Measurements from ENCODE around the gene TMEM35B.
A peak's percentile ranks its signal among the peaks of the same experiment; 100 is the strongest.
"Not testable (repeated sequence)": the region's sequence is repeated elsewhere in the genome, so short reads cannot be mapped to it uniquely, and the experiment has no call there.

The TMEM35B gene

GRCh38 chr1:34994878-34995277 lies 9.7 kb upstream of the TMEM35B start:
- no peaks in the 10 kb centered on the region for H3K27me3 ChIP-seq (ENCODE audit: control insufficient read depth in 1 of 2, insufficient read depth in 2 of 2, low read length in 2 of 2)
- H3K27ac ChIP-seq (ENCODE audit: low read length), result no peak overlapping the region
- H3K4me1 ChIP-seq (ENCODE audit: control insufficient read depth, insufficient read depth, low read length), result no peaks in the 10 kb centered on the region
- peaks cover 4 to 6% of the 10 kb centered on the region in 2 donors for H3K36me3 ChIP-seq (ENCODE audit: control insufficient read depth in 2 of 2, insufficient read depth in 2 of 2, low read length in 2 of 2)
- H3K4me3 ChIP-seq (ENCODE audit: low read length in 2 of 2), result no peak overlapping the region
- no peak overlapping the region for H3K9ac ChIP-seq (ENCODE audit: low read length in 2 of 2)
- H3K9me3 ChIP-seq (ENCODE audit: control insufficient read depth in 2 of 2, low read length in 2 of 2), result no peaks in the 10 kb centered on the region

- no peaks in the 10 kb centered on the region for H3K9me3 ChIP-seq (ENCODE audit: control insufficient read depth in 2 of 2, low read length in 2 of 2)
- H3K4me3 ChIP-seq (ENCODE audit: low read length in 2 of 2), result no peak overlapping the region
- H3K9ac ChIP-seq (ENCODE audit: low read length in 2 of 2), result no peak overlapping the region
- peaks cover 10% of the 10 kb centered on the region for H3K4me1 ChIP-seq (ENCODE audit: control insufficient read depth, insufficient read depth, low read length)
- H3K27me3 ChIP-seq (ENCODE audit: control insufficient read depth in 1 of 2, insufficient read depth in 2 of 2, low read length in 2 of 2), result no peaks in the 10 kb centered on the region
- peaks cover 0 to 3% of the 10 kb centered on the region in 2 donors for H3K36me3 ChIP-seq (ENCODE audit: control insufficient read depth in 2 of 2, insufficient read depth in 2 of 2, low read length in 2 of 2)
- H3K27ac ChIP-seq (ENCODE audit: low read length), result no peak overlapping the region
These were observed 3.4 kb upstream of the TMEM35B start for GRCh38 chr1:34988581-34988980.

GRCh38 chr1:34988147-34988546 lies 3.0 kb upstream of the TMEM35B start:
- H3K9ac ChIP-seq (ENCODE audit: low read length in 2 of 2), result no peak overlapping the region
- H3K9me3 ChIP-seq (ENCODE audit: control insufficient read depth in 2 of 2, low read length in 2 of 2), result no peaks in the 10 kb centered on the region
- H3K27me3 ChIP-seq (ENCODE audit: control insufficient read depth in 1 of 2, insufficient read depth in 2 of 2, low read length in 2 of 2), result no peaks in the 10 kb centered on the region
- H3K4me3 ChIP-seq (ENCODE audit: low read length in 2 of 2), result no peak overlapping the region
- H3K4me1 ChIP-seq (ENCODE audit: control insufficient read depth, insufficient read depth, low read length), result peaks cover 14% of the 10 kb centered on the region
- no peak overlapping the region for H3K27ac ChIP-seq (ENCODE audit: low read length)
- peaks cover 0 to 3% of the 10 kb centered on the region in 2 donors for H3K36me3 ChIP-seq (ENCODE audit: control insufficient read depth in 2 of 2, insufficient read depth in 2 of 2, low read length in 2 of 2)

GRCh38 chr1:34987018-34987417 lies 1.9 kb upstream of the TMEM35B start:
- Histone ChIP-seq H3K4me3 (ENCODE audit: low read length in 2 of 2) (no peak overlapping the region), H3K9me3 (ENCODE audit: control insufficient read depth in 2 of 2, low read length in 2 of 2) (no peaks in the 10 kb centered on the region), H3K9ac (ENCODE audit: low read length in 2 of 2) (no peak overlapping the region), H3K4me1 (ENCODE audit: control insufficient read depth, insufficient read depth, low read length) (peaks cover 15% of the 10 kb centered on the region), H3K36me3 (ENCODE audit: control insufficient read depth in 2 of 2, insufficient read depth in 2 of 2, low read length in 2 of 2) (peaks cover 0 to 3% of the 10 kb centered on the region in 2 donors), H3K27me3 (ENCODE audit: control insufficient read depth in 1 of 2, insufficient read depth in 2 of 2, low read length in 2 of 2) (no peaks in the 10 kb centered on the region), H3K27ac (ENCODE audit: low read length) (no peak overlapping the region)

- H3K27ac ChIP-seq (ENCODE audit: low read length), result peak overlapping the region; percentile 86
- not testable (repeated sequence) for H3K9me3 ChIP-seq (ENCODE audit: control insufficient read depth in 2 of 2, low read length in 2 of 2); H3K36me3 ChIP-seq (ENCODE audit: control insufficient read depth in 2 of 2, insufficient read depth in 2 of 2, low read length in 2 of 2); H3K27me3 ChIP-seq (ENCODE audit: control insufficient read depth in 1 of 2, insufficient read depth in 2 of 2, low read length in 2 of 2)
- H3K9ac ChIP-seq (ENCODE audit: low read length in 2 of 2), result peak overlapping the region; percentile 87 to 90
- peak overlapping the region; percentile 73 to 94 for H3K4me3 ChIP-seq (ENCODE audit: low read length in 2 of 2)
- H3K4me1 ChIP-seq (ENCODE audit: control insufficient read depth, insufficient read depth, low read length), result peaks cover 15% of the 10 kb centered on the region
These were observed 410 bp upstream of the TMEM35B start for GRCh38 chr1:34985609-34985904.

- peak overlapping the region; percentile 86 for H3K27ac ChIP-seq (ENCODE audit: low read length)
- H3K9me3 ChIP-seq (ENCODE audit: control insufficient read depth in 2 of 2, low read length in 2 of 2), result no peaks in the 10 kb centered on the region
- peak overlapping the region; percentile 73 to 94 for H3K4me3 ChIP-seq (ENCODE audit: low read length in 2 of 2)
- H3K27me3 ChIP-seq (ENCODE audit: control insufficient read depth in 1 of 2, insufficient read depth in 2 of 2, low read length in 2 of 2), result no peaks in the 10 kb centered on the region
- H3K4me1 ChIP-seq (ENCODE audit: control insufficient read depth, insufficient read depth, low read length), result peaks cover 15% of the 10 kb centered on the region
- peak overlapping the region; percentile 87 to 90 for H3K9ac ChIP-seq (ENCODE audit: low read length in 2 of 2)
- H3K36me3 ChIP-seq (ENCODE audit: control insufficient read depth in 2 of 2, insufficient read depth in 2 of 2, low read length in 2 of 2), result peaks cover 3 to 6% of the 10 kb centered on the region in 2 donors
These were observed 733 bp downstream of the TMEM35B start for GRCh38 chr1:34984435-34984792.

GRCh38 chr1:34983700-34984355 lies 1.3 kb downstream of the TMEM35B start:
- Histone ChIP-seq H3K4me3 (ENCODE audit: low read length in 2 of 2) (peak overlapping the region; percentile 73 to 94), H3K9me3 (ENCODE audit: control insufficient read depth in 2 of 2, low read length in 2 of 2) (no peaks in the 10 kb centered on the region), H3K36me3 (ENCODE audit: control insufficient read depth in 2 of 2, insufficient read depth in 2 of 2, low read length in 2 of 2) (peaks cover 3 to 6% of the 10 kb centered on the region in 2 donors), H3K27me3 (ENCODE audit: control insufficient read depth in 1 of 2, insufficient read depth in 2 of 2, low read length in 2 of 2) (no peaks in the 10 kb centered on the region), H3K27ac (ENCODE audit: low read length) (peak overlapping the region; percentile 86), H3K9ac (ENCODE audit: low read length in 2 of 2) (peak overlapping the region; percentile 87 to 90), H3K4me1 (ENCODE audit: control insufficient read depth, insufficient read depth, low read length) (peaks cover 18% of the 10 kb centered on the region)

- Histone ChIP-seq H3K9ac (ENCODE audit: low read length in 2 of 2) (no peak overlapping the region), H3K4me3 (ENCODE audit: low read length in 2 of 2) (no peak overlapping the region), H3K9me3 (ENCODE audit: control insufficient read depth in 2 of 2, low read length in 2 of 2) (no peaks in the 10 kb centered on the region), H3K27ac (ENCODE audit: low read length) (no peak overlapping the region), H3K4me1 (ENCODE audit: control insufficient read depth, insufficient read depth, low read length) (peaks cover 18% of the 10 kb centered on the region), H3K36me3 (ENCODE audit: control insufficient read depth in 2 of 2, insufficient read depth in 2 of 2, low read length in 2 of 2) (peaks cover 3 to 6% of the 10 kb centered on the region in 2 donors), H3K27me3 (ENCODE audit: control insufficient read depth in 1 of 2, insufficient read depth in 2 of 2, low read length in 2 of 2) (no peaks in the 10 kb centered on the region)
These were observed 2.2 kb downstream of the TMEM35B start for GRCh38 chr1:34982820-34983376.

- H3K27me3 ChIP-seq (ENCODE audit: control insufficient read depth in 1 of 2, insufficient read depth in 2 of 2, low read length in 2 of 2), result no peaks in the 10 kb centered on the region
- peaks cover 3 to 6% of the 10 kb centered on the region in 2 donors for H3K36me3 ChIP-seq (ENCODE audit: control insufficient read depth in 2 of 2, insufficient read depth in 2 of 2, low read length in 2 of 2)
- peaks cover 26% of the 10 kb centered on the region for H3K4me1 ChIP-seq (ENCODE audit: control insufficient read depth, insufficient read depth, low read length)
- H3K9me3 ChIP-seq (ENCODE audit: control insufficient read depth in 2 of 2, low read length in 2 of 2), result no peaks in the 10 kb centered on the region
- no peak overlapping the region for H3K4me3 ChIP-seq (ENCODE audit: low read length in 2 of 2)
- no peak overlapping the region for H3K9ac ChIP-seq (ENCODE audit: low read length in 2 of 2)
- no peak overlapping the region for H3K27ac ChIP-seq (ENCODE audit: low read length)
These were observed 4.4 kb downstream of the TMEM35B start for GRCh38 chr1:34980715-34981114.

- Histone ChIP-seq H3K36me3 (ENCODE audit: control insufficient read depth in 2 of 2, insufficient read depth in 2 of 2, low read length in 2 of 2) (peaks cover 3 to 6% of the 10 kb centered on the region in 2 donors), H3K4me1 (ENCODE audit: control insufficient read depth, insufficient read depth, low read length) (peaks cover 19% of the 10 kb centered on the region), H3K27ac (ENCODE audit: low read length) (no peak overlapping the region), H3K27me3 (ENCODE audit: control insufficient read depth in 1 of 2, insufficient read depth in 2 of 2, low read length in 2 of 2) (no peaks in the 10 kb centered on the region), H3K4me3 (ENCODE audit: low read length in 2 of 2) (no peak overlapping the region), H3K9me3 (ENCODE audit: control insufficient read depth in 2 of 2, low read length in 2 of 2) (no peaks in the 10 kb centered on the region), H3K9ac (ENCODE audit: low read length in 2 of 2) (no peak overlapping the region)
These were observed 6.2 kb downstream of the TMEM35B start for GRCh38 chr1:34978921-34979320.

GRCh38 chr1:34977858-34978257 lies 7.3 kb downstream of the TMEM35B start:
- Histone ChIP-seq H3K4me1 (ENCODE audit: control insufficient read depth, insufficient read depth, low read length) (peaks cover 10% of the 10 kb centered on the region), H3K27me3 (ENCODE audit: control insufficient read depth in 1 of 2, insufficient read depth in 2 of 2, low read length in 2 of 2) (no peaks in the 10 kb centered on the region), H3K4me3 (ENCODE audit: low read length in 2 of 2) (no peak overlapping the region), H3K27ac (ENCODE audit: low read length) (no peak overlapping the region), H3K36me3 (ENCODE audit: control insufficient read depth in 2 of 2, insufficient read depth in 2 of 2, low read length in 2 of 2) (peaks cover 3 to 6% of the 10 kb centered on the region in 2 donors), H3K9me3 (ENCODE audit: control insufficient read depth in 2 of 2, low read length in 2 of 2) (no peaks in the 10 kb centered on the region), H3K9ac (ENCODE audit: low read length in 2 of 2) (no peak overlapping the region)
